ENCODE data around the gene ANKHD1. TPM values are rescaled to one million over a fixed set of nuclear protein-coding genes. Genes with fewer than 3 reads are reported as not detected.

ANKHD1 gene
- total RNA-seq, 1 experiment from 2014 or later: 140 TPM

- DNase-seq (ENCODE audit: low read depth, low spot score) (no peak), ATAC-seq (no peak)
- H3K36me3 ChIP-seq (ENCODE audit: control insufficient read depth, insufficient read depth, low read length): peaks cover 41% of the 10 kb centered on the region
- no peaks in the 10 kb centered on the region for H3K27me3 ChIP-seq (ENCODE audit: control insufficient read depth, insufficient read depth, low read length)
- no peak overlapping the region for H3K27ac ChIP-seq (ENCODE audit: low read length)
- POLR2A ChIA-PET: no interaction called here
- no peak overlapping the region for H3K4me3 ChIP-seq (ENCODE audit: low read depth in 2 of 2, low read length in 2 of 2)
- H3K9me3 ChIP-seq (ENCODE audit: control insufficient read depth, insufficient read depth, low read depth, low read length): no peaks in the 10 kb centered on the region
- BruUV-seq (replicated peaks): no TSS peak
- CTCF ChIA-PET: no interaction called here
- no peaks in the 10 kb centered on the region for H3K4me1 ChIP-seq (ENCODE audit: control insufficient read depth, insufficient read depth, low read length)
- in situ Hi-C loops (cut with HindIII; ENCODE audit: low pct_unique_long_range_greater_than_20kb, low sequenced_read_pairs): no loop called here
- intact Hi-C loops (cut with micrococcal nuclease; ENCODE audit: unreplicated experiment): no loop called here
- no peak for TF ChIP-seq POLR2AphosphoS5 (IDR thresholded peaks at IDR 0.05; ENCODE audit: low read depth, low read length)
- TF ChIP-seq CTCF (IDR thresholded peaks at IDR 0.05): no peak
Measured at GRCh38 chr5:140488914-140489313, 87.3 kb downstream of the ANKHD1 start.

GRCh38 chr5:140497897-140498296, 96.3 kb downstream of the ANKHD1 start:
- no peak overlapping the region for H3K27ac ChIP-seq (ENCODE audit: low read length)
- no peaks in the 10 kb centered on the region for H3K9me3 ChIP-seq (ENCODE audit: control insufficient read depth, insufficient read depth, low read depth, low read length)
- BruUV-seq (replicated peaks): no TSS peak
- H3K4me1 ChIP-seq (ENCODE audit: control insufficient read depth, insufficient read depth, low read length): no peaks in the 10 kb centered on the region; the same call in 1 of the 2 replicates
- in situ Hi-C loops (cut with HindIII; ENCODE audit: low pct_unique_long_range_greater_than_20kb, low sequenced_read_pairs): no loop called here
- no peak for TF ChIP-seq CTCF (IDR thresholded peaks at IDR 0.05)
- no peak for TF ChIP-seq REST (IDR thresholded peaks at IDR 0.05; ENCODE audit: insufficient read depth in 1 of 2, low read depth in 2 of 2, low read length in 1 of 2)
- TF ChIP-seq POLR2AphosphoS5 (IDR thresholded peaks at IDR 0.05; ENCODE audit: low read depth, low read length): no peak
- TF ChIP-seq SIN3A (IDR thresholded peaks at IDR 0.05; ENCODE audit: borderline replicate concordance, insufficient read depth, low read depth, low read length): no peak
- TF ChIP-seq TCF7L2 (IDR thresholded peaks at IDR 0.05; ENCODE audit: low read depth, low read length): no peak
- CTCF ChIA-PET: no interaction called here
- intact Hi-C loops (cut with micrococcal nuclease; ENCODE audit: unreplicated experiment): no loop called here
- H3K27me3 ChIP-seq (ENCODE audit: control insufficient read depth, insufficient read depth, low read length): no peaks in the 10 kb centered on the region
- DNase-seq (ENCODE audit: low read depth, low spot score) (no peak), ATAC-seq (no peak)
- POLR2A ChIA-PET: no interaction called here
- H3K4me3 ChIP-seq (ENCODE audit: low read depth in 2 of 2, low read length in 2 of 2): no peak overlapping the region
- peaks cover 18% of the 10 kb centered on the region for H3K36me3 ChIP-seq (ENCODE audit: control insufficient read depth, insufficient read depth, low read length)

- DNase-seq (ENCODE audit: low read depth, low spot score) (no peak), ATAC-seq (no peak)
- ChIA-PET POLR2A (no interaction called here), CTCF (no interaction called here)
- no peak overlapping the region for H3K4me3 ChIP-seq (ENCODE audit: low read depth in 2 of 2, low read length in 2 of 2)
- in situ Hi-C loops (cut with HindIII; ENCODE audit: low pct_unique_long_range_greater_than_20kb, low sequenced_read_pairs): no loop called here
- no peaks in the 10 kb centered on the region for H3K9me3 ChIP-seq (ENCODE audit: control insufficient read depth, insufficient read depth, low read depth, low read length)
- intact Hi-C loops (cut with micrococcal nuclease; ENCODE audit: unreplicated experiment): no loop called here
- H3K27me3 ChIP-seq (ENCODE audit: control insufficient read depth, insufficient read depth, low read length): no peaks in the 10 kb centered on the region
- no peaks in the 10 kb centered on the region; the same call in 1 of the 2 replicates for H3K4me1 ChIP-seq (ENCODE audit: control insufficient read depth, insufficient read depth, low read length)
- peaks cover 15% of the 10 kb centered on the region for H3K36me3 ChIP-seq (ENCODE audit: control insufficient read depth, insufficient read depth, low read length)
- no TSS peak for BruUV-seq (replicated peaks)
- no peak overlapping the region for H3K27ac ChIP-seq (ENCODE audit: low read length)
- TF ChIP-seq TCF7L2 (IDR thresholded peaks at IDR 0.05; ENCODE audit: low read depth, low read length) (no peak), SIN3A (IDR thresholded peaks at IDR 0.05; ENCODE audit: borderline replicate concordance, insufficient read depth, low read depth, low read length) (no peak), REST (IDR thresholded peaks at IDR 0.05; ENCODE audit: insufficient read depth in 1 of 2, low read depth in 2 of 2, low read length in 1 of 2) (no peak), CTCF (IDR thresholded peaks at IDR 0.05) (no peak), POLR2AphosphoS5 (IDR thresholded peaks at IDR 0.05; ENCODE audit: low read depth, low read length) (no peak)
Measured at GRCh38 chr5:140498591-140498990, 97.0 kb downstream of the ANKHD1 start.
